K562 (cell line): Measurements from ENCODE around the gene SENP8. TPM values are rescaled to one million over a fixed set of nuclear protein-coding genes. Genes with fewer than 3 reads are reported as not detected.

Experiments
- ATAC-seq: fragments of 200-7000 bp; cut with Tn5 transposase; 3 replicates; pipeline ENCODE4 v1.9.1; 2020; ENCODE audit warnings: moderate library complexity
- BruUV-seq: library from RNA; stranded (reverse); fragments of 400-500 nt; replicated peaks from 2 replicates; lab custom pipeline; 2021; lab: Mats Ljungman, UMichigan
- CTCF ChIA-PET: fragments of 300-600 bp; formaldehyde crosslinking; extraction: SDS; loops from one replicate; lab custom pipeline; 2021; ENCODE audit warnings: low intra/inter-chr PET ratio; lab: Yijun Ruan, JAX
- POLR2A ChIA-PET: fragments of 300-600, 350-650 bp; sonication (Branson Sonifier 250); formaldehyde crosslinking; extraction: SDS; loops from one replicate; lab custom pipeline; 2021; ENCODE audit warnings: antibody characterized with exemption, inconsistent platforms; lab: Yijun Ruan, JAX
- DNase-seq, 4 experiments: peaks; one replicate each; pipeline versions ENCODE4 v3.0.0 to v3.0.0-alpha.2; 2011 to 2018; ENCODE audit warnings: low spot score in 3 of 4, mixed read lengths in 3 of 4; ENCODE audit errors: extremely low read depth in 1 of 4
- FAIRE-seq: peaks from 2 replicates; lab custom pipeline; 2011; peaks lifted over from hg19 to GRCh38; lab: Jason Lieb, UNC
- H2AFZ ChIP-seq: 2 replicates; pipeline ENCODE4 v1.6.0; 2011; ENCODE audit warnings: low read depth, low read length, control low read depth, inconsistent platforms
- H3K27ac ChIP-seq: fragments of 200-600 bp; 3 replicates; pipeline ENCODE4 v1.8.0; 2011; ENCODE audit warnings: low read depth, mild to moderate bottlenecking, control low read depth, inconsistent platforms, low read length, moderate library complexity, mixed read lengths; ENCODE audit errors: extremely low read depth
- H3K27me3 ChIP-seq, 2 experiments: fragments of 300-600 bp in 1 of 2; 2 replicates in 1 of 2; 3 replicates in 1 of 2; pipeline versions ENCODE4 v1.6.0 to v1.8.0; 2011; ENCODE audit warnings: inconsistent platforms in 2 of 2, low read length in 2 of 2, mild to moderate bottlenecking in 1 of 2, mixed read lengths in 1 of 2, moderate library complexity in 1 of 2; ENCODE audit not compliant: control insufficient read depth in 2 of 2, insufficient read depth in 2 of 2
- H3K36me3 ChIP-seq: fragments of 300-600 bp; 3 replicates; pipeline ENCODE4 v1.8.0; 2011; ENCODE audit warnings: mild to moderate bottlenecking, low read length, inconsistent platforms; ENCODE audit not compliant: control insufficient read depth, insufficient read depth
- H3K4me1 ChIP-seq, 2 experiments: fragments of 200-600 bp in 1 of 2; replicated peaks in 1 of 2; 2 replicates in 1 of 2; 3 replicates in 1 of 2; pipeline versions ENCODE4 v1.5.1 to v1.8.0; 2011; ENCODE audit warnings: inconsistent platforms in 2 of 2, low read length in 2 of 2, mild to moderate bottlenecking in 1 of 2, mixed read lengths in 1 of 2, moderate library complexity in 1 of 2; ENCODE audit not compliant: control insufficient read depth in 2 of 2, insufficient read depth in 2 of 2
- H3K4me2 ChIP-seq: 2 replicates; pipeline ENCODE4 v1.6.1; 2011; ENCODE audit warnings: low read length, control low read depth, inconsistent platforms, mixed read lengths; ENCODE audit not compliant: insufficient read depth
- H3K4me3 ChIP-seq: fragments of 200-600 bp; sonication (generic), shearing (Covaris generic); 2 replicates; pipeline ENCODE4 v1.5.1; 2016; ENCODE audit warnings: control low read depth, inconsistent platforms
- H3K79me2 ChIP-seq: fragments of 200-600 bp; 3 replicates; pipeline ENCODE4 v1.8.0; 2011; ENCODE audit warnings: low read length, inconsistent platforms; ENCODE audit not compliant: control insufficient read depth, insufficient read depth
- H3K9ac ChIP-seq, 2 experiments: 2 replicates each; pipeline versions ENCODE4 v1.6.0 to v1.6.1; 2011; ENCODE audit warnings: low read depth in 2 of 2, low read length in 2 of 2, control low read depth in 1 of 2, inconsistent platforms in 1 of 2, mild to moderate bottlenecking in 1 of 2, mixed read lengths in 1 of 2; ENCODE audit not compliant: insufficient read depth in 1 of 2
- H3K9me1 ChIP-seq: one replicate; pipeline ENCODE4 v1.6.0; 2011; ENCODE audit warnings: inconsistent platforms, mild to moderate bottlenecking, low read length, moderate library complexity; ENCODE audit not compliant: control insufficient read depth, insufficient read depth
- H3K9me3 ChIP-seq: replicated peaks from 2 replicates; pipeline ENCODE4 v1.5.1; 2011; ENCODE audit warnings: low read depth, low read length, inconsistent platforms; ENCODE audit not compliant: control insufficient read depth, insufficient read depth
- H4K20me1 ChIP-seq: replicated peaks from 2 replicates; pipeline ENCODE4 v1.6.1; 2011; ENCODE audit warnings: low read length, inconsistent platforms, mixed read lengths; ENCODE audit not compliant: control insufficient read depth, insufficient read depth
- E2F6 ChIP-seq, 2 experiments: IDR thresholded peaks; 2 replicates each; pipeline ENCODE4 v1.6.1; 2011; ENCODE audit warnings: borderline replicate concordance in 1 of 2, control low read depth in 1 of 2, low read depth in 1 of 2, low read length in 1 of 2, mild to moderate bottlenecking in 1 of 2, mixed read lengths in 1 of 2, moderate library complexity in 1 of 2; ENCODE audit not compliant: insufficient read depth in 1 of 2, insufficient read length in 1 of 2, poor library complexity in 1 of 2, severe bottlenecking in 1 of 2; ENCODE audit errors: extremely low read depth in 1 of 2
- KDM4B ChIP-seq, 2 experiments: fragments of 450-650 bp in 1 of 2; sonication (generic) in 1 of 2; IDR thresholded peaks; 2 replicates each; pipeline ENCODE4 v1.6.1; 2016 to 2017; ENCODE audit warnings: borderline replicate concordance in 2 of 2, antibody characterized with exemption in 1 of 2, low read depth in 1 of 2, mild to moderate bottlenecking in 1 of 2
- OTX1 ChIP-seq: fragments of 450-650 bp; formaldehyde crosslinking; IDR thresholded peaks from 2 replicates; pipeline ENCODE4 v1.4.0; 2022; ENCODE audit warnings: mild to moderate bottlenecking
- SAFB2 ChIP-seq: fragments of 200-400 bp; formaldehyde crosslinking; IDR thresholded peaks from 2 replicates; pipeline ENCODE4 v1.6.1; 2018; ENCODE audit warnings: borderline replicate concordance, low read length, low read depth, moderate library complexity; ENCODE audit not compliant: severe bottlenecking
- SFPQ ChIP-seq: fragments of 200-400 bp; formaldehyde crosslinking; IDR thresholded peaks from 2 replicates; pipeline ENCODE4 v1.6.1; 2017; ENCODE audit warnings: mild to moderate bottlenecking, low read depth, low read length, moderate library complexity
- TEAD4 ChIP-seq, 2 experiments: sonication (generic) in 1 of 2; formaldehyde crosslinking in 1 of 2; IDR thresholded peaks; 2 replicates each; pipeline versions ENCODE4 v1.6.1 to v1.8.0; 2012 to 2022; ENCODE audit warnings: borderline replicate concordance in 1 of 2, inconsistent platforms in 1 of 2, low read length in 1 of 2, mild to moderate bottlenecking in 1 of 2, missing genetic modification reagents in 1 of 2
- ZNF398 ChIP-seq: fragments of 250-450 bp; sonication (Bioruptor Pico); IDR thresholded peaks from 2 replicates; pipeline ENCODE4 v1.8.0; 2021; ENCODE audit warnings: moderate library complexity, mild to moderate bottlenecking, inconsistent platforms
- WGBS: fragments of 100-300 bp; shearing (Covaris generic); methylation state at CpG from one replicate; pipeline ENCODE4 v1.1.6; 2016; ENCODE audit warnings: low coverage, mixed read lengths; ENCODE audit not compliant: insufficient coverage; ENCODE audit errors: missing lambda C conversion rate; 5-methylcytosine and 5-hydroxymethylcytosine counted together
- in situ Hi-C: fragments of 300-500 bp; cut with MboI; formaldehyde crosslinking; loops from 4 replicates; pipeline ENCODE4 v1.15.0; 2018; ENCODE audit warnings: inconsistent platforms, mixed read lengths
- intact Hi-C: fragments of 100-400 bp; cut with micrococcal nuclease; formaldehyde crosslinking; loops from 2 replicates; pipeline ENCODE4 v1.14.2; 2022
- polyA plus RNA-seq, 8 experiments: library from polyadenylated mRNA; depleted of rRNA in 4 of 8; stranded (reverse) in 5 of 8; unstranded in 3 of 8; fragments of >200 nt; fragmentation: Nextera tagmentation in 2 of 8; fragmentation: Illumina TruSeq in 1 of 8; extraction: Ambion mirVana in 2 of 8; extraction: Trizol in 1 of 8; gene quantifications; 2 replicates each; pipeline versions ENCODE4 v1.2.1 to v1.2.3, GENCODE V29; 2011 to 2014; ENCODE audit warnings: inconsistent platforms in 1 of 8, missing spikeins in 1 of 8
- total RNA-seq, 7 experiments: library from RNA; depleted of rRNA in 6 of 7; stranded (reverse); fragments of >200 nt in 6 of 7; fragmentation: Illumina TruSeq in 2 of 7; extraction: Trizol in 2 of 7; gene quantifications; 2 replicates each; pipeline versions ENCODE4 v1.2.1 to v1.2.3, GENCODE V29; 2011 to 2021; ENCODE audit warnings: low replicate concordance in 1 of 7

SENP8 gene
- total and polyA plus RNA-seq, 9 of the 15 experiments (the other 6 are each of a cell fraction or from before 2014, with no cell fraction given): 1.4 to 5.4 (median 2.4) TPM

GRCh38 chr15:72116731-72117485, 1.3 kb upstream of the SENP8 start (continued):
- TF ChIP-seq SFPQ (no peak), E2F6 (IDR thresholded peaks at IDR 0.05; ENCODE audit: borderline replicate concordance in 1 of 2, extremely low read depth in 1 of 2, insufficient read depth in 1 of 2, insufficient read length in 1 of 2, low read depth in 1 of 2, low read length in 1 of 2, poor library complexity in 1 of 2, severe bottlenecking in 1 of 2) (peak in 1 of 2 experiments; percentile 1)

GRCh38 chr15:72117486-72118016, 652 bp upstream of the SENP8 start:
- CTCF ChIA-PET: no interaction called here
- no peak for TF ChIP-seq TEAD4 (IDR thresholded peaks at IDR 0.05; ENCODE audit: low read length)
- no peak for TF ChIP-seq TEAD4 (CRISPR knock-in tag; IDR thresholded peaks at IDR 0.05; ENCODE audit: borderline replicate concordance)
- TF ChIP-seq ZNF398: no peak
- TF ChIP-seq OTX1 (CRISPR knock-in tag): no peak
- no peak; a peak in 1 of 4 replicates for TF ChIP-seq KDM4B (IDR thresholded peaks at IDR 0.05; ENCODE audit: borderline replicate concordance in 2 of 2, low read depth in 1 of 2)
- TF ChIP-seq SAFB2: no peak

More at GRCh38 chr15:72117486-72118016, 652 bp upstream of the SENP8 start:
- H3K4me2 ChIP-seq: peak overlapping the region; percentile 94
- DNase-seq (peak in 3 of 4 experiments; percentile 52 to 66 (median 63)), FAIRE-seq (no peak), ATAC-seq (peak; percentile 88)
- H3K36me3 ChIP-seq: no peaks in the 10 kb centered on the region
- peak overlapping the region; percentile 91 for H2AFZ ChIP-seq
- peak overlapping the region; percentile 60 for H3K4me3 ChIP-seq
- peak overlapping the region; percentile 72 for H3K27ac ChIP-seq
- BruUV-seq: no TSS peak
- intact Hi-C loops: no loop called here
- no peaks in the 10 kb centered on the region for H3K9me3 ChIP-seq
- peak overlapping the region; percentile 64 to 95; a peak in 3 of 4 replicates for H3K9ac ChIP-seq
- in situ Hi-C loops: no loop called here
- H3K79me2 ChIP-seq: peaks cover 19% of the 10 kb centered on the region
- H3K4me1 ChIP-seq: peaks cover 5 to 17% of the 10 kb centered on the region in 2 experiments; a peak in 2 of 5 replicates
- WGBS: under 1% methylated on average over 33 of the region's 59 CpGs
- POLR2A ChIA-PET: interaction anchor here (0.9 kb wide), 1 partner anchor 9 kb away, joined by 3 read pairs; no protein-coding TSS in a partner anchor
- H3K9me1 ChIP-seq: no peaks in the 10 kb centered on the region
- H3K27me3 ChIP-seq: no peaks in the 10 kb centered on the region
- no peaks in the 10 kb centered on the region for H4K20me1 ChIP-seq
